ENCODE measurements around the gene TMCO1. TPM values are rescaled to one million over a fixed set of nuclear protein-coding genes. Genes with fewer than 3 reads are reported as not detected.
A peak's percentile ranks its signal among the peaks of the same experiment; 100 is the strongest.

The TMCO1 gene
- total and polyA plus RNA-seq, 12 donors: 33.4 to 280 (median 120) TPM

DNA sequence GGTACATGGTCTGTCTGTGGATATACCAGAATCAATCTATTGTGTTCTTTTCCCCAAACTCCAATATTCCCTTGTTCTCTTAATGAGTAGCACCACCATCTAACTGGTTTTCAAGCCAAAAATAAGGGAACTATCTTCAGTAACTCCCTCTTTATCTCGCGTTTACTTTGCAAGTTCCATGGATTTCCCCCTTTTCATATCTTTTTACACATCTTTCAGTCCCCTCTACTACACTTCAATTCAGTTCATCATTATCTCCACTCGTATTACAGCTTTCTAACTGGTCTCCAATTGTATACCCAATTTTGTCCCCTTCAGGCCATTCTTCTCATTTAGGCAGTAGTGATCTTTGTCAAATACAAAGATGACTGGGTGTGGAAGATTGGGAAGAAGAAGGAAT, 4.1 kb upstream of the TMCO1 start:
- Histone ChIP-seq H3K36me3 (replicated peaks in 1 of 2) (no peaks in the 10 kb centered on the region), H3K27ac (peak overlapping the region in 1 of 5 donors; percentile 33), H3K9me3 (replicated peaks in 1 of 3) (no peaks in the 10 kb centered on the region), H3K27me3 (no peaks in the 10 kb centered on the region), H3K4me1 (replicated peaks in 1 of 2) (peaks cover 12 to 18% of the 10 kb centered on the region in 2 donors), H3K4me3 (no peak overlapping the region)
- intact Hi-C loops (cut with DNase I): no loop called here
- DNase-seq: no peak
- TF ChIP-seq, protein P1, sequence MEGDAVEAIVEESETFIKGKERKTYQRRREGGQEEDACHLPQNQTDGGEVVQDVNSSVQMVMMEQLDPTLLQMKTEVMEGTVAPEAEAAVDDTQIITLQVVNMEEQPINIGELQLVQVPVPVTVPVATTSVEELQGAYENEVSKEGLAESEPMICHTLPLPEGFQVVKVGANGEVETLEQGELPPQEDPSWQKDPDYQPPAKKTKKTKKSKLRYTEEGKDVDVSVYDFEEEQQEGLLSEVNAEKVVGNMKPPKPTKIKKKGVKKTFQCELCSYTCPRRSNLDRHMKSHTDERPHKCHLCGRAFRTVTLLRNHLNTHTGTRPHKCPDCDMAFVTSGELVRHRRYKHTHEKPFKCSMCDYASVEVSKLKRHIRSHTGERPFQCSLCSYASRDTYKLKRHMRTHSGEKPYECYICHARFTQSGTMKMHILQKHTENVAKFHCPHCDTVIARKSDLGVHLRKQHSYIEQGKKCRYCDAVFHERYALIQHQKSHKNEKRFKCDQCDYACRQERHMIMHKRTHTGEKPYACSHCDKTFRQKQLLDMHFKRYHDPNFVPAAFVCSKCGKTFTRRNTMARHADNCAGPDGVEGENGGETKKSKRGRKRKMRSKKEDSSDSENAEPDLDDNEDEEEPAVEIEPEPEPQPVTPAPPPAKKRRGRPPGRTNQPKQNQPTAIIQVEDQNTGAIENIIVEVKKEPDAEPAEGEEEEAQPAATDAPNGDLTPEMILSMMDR (IDR thresholded peaks at IDR 0.05): no peak
- no peak for TF ChIP-seq POLR2A (IDR thresholded peaks at IDR 0.05)
- WGBS, 4 donors: 90 to 95% (median 92%) methylated on average over 3 of the region's 3 CpGs

DNA sequence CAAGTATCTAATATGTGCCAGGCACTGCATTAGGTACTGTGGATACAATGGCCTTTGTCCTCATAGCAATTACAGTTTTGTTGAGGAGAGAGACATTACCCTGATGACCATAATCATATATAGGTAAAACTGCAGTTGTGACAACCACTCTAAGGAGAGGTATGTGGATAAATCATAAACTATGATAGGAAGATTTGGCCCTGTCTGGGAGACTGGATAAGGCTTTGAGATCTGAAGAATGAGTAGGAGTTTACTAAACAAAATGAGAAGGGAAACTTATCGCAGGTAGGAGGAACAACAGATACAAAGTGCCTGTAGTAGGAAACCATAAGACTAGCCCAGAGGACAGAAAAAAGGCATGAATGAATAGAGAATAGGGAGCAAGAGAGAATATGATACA, 4.4 kb downstream of the TMCO1 start:
- 94 to 100% (median 97%) methylated on average over 1 of the region's 1 CpG for WGBS, 4 donors
- H3K9me3 ChIP-seq (replicated peaks in 1 of 3): no peaks in the 10 kb centered on the region
- intact Hi-C loops (cut with DNase I): loop anchor here in 1 of 2 donors (10.0 kb wide), 1 partner anchor 159 kb away; no protein-coding TSS in a partner anchor

DNA sequence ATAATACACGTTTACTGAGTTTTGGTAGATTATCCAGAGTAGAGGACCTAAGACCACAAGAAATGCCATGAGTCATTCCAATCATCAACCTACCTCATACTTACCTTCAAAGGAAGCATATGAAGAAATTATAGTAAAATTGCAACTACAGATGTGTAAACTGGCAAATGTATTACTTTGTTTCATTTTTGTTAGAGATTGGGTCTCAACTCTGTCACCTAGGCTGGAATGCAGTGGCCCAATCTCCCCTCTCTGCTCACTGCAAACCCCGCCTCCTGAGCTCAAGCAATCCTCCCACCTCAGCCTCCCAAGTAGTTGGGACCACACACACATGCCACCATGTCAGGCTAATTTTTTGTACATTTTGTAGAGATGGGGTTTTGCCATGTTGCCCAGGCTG, 5.2 kb downstream of the TMCO1 start:
- H3K9me3 ChIP-seq (replicated peaks in 1 of 3): no peaks in the 10 kb centered on the region
- no peak for DNase-seq
- H3K4me1 ChIP-seq (replicated peaks in 1 of 2): peaks cover 4 to 22% of the 10 kb centered on the region in 2 donors
- H3K4me3 ChIP-seq: no peak overlapping the region
- no peaks in the 10 kb centered on the region for H3K27me3 ChIP-seq
- intact Hi-C loops (cut with DNase I): loop anchor here in 1 of 2 donors (10.0 kb wide), 1 partner anchor 159 kb away; no protein-coding TSS in a partner anchor
- no peak for TF ChIP-seq POLR2A (IDR thresholded peaks at IDR 0.05)
- TF ChIP-seq, protein P1 (IDR thresholded peaks at IDR 0.05): no peak
- 74 to 84% (median 84%) methylated on average over 2 of the region's 2 CpGs for WGBS, 4 donors
- H3K27ac ChIP-seq: no peak overlapping the region
- peaks cover 0 to 37% of the 10 kb centered on the region in 2 donors for H3K36me3 ChIP-seq (replicated peaks in 1 of 2)

More for the DNA sequence above, 4.4 kb downstream of the TMCO1 start:
- Histone ChIP-seq H3K4me3 (no peak overlapping the region), H3K36me3 (replicated peaks in 1 of 2) (peaks cover 0 to 37% of the 10 kb centered on the region in 2 donors), H3K4me1 (replicated peaks in 1 of 2) (peaks cover 4 to 23% of the 10 kb centered on the region in 2 donors), H3K27ac (no peak overlapping the region), H3K27me3 (no peaks in the 10 kb centered on the region)
- TF ChIP-seq, protein P1 (IDR thresholded peaks at IDR 0.05): no peak
- TF ChIP-seq POLR2A (IDR thresholded peaks at IDR 0.05): no peak
- no peak for DNase-seq

DNA sequence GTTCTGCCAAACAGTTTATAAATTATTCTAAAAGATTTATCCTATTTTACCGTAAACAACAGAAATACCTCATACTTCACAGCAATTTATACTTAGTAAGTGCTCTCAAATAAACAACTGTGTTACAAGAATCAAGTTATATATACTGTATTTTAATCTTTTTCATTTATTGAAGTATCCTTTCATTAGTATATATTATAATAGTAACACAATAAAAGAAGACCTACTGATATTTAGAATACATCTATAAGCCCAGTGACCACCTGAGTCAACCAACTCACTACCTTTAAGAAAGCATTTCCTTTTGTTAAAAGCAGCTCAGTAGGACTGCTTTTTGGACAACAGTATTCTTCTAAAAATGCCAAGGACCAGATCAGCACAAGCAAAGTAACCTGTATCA, 5.9 kb downstream of the TMCO1 start:
- Histone ChIP-seq H3K27me3 (no peaks in the 10 kb centered on the region), H3K4me1 (replicated peaks in 1 of 2) (peaks cover 0 to 17% of the 10 kb centered on the region in 2 donors), H3K36me3 (replicated peaks in 1 of 2) (peaks cover 0 to 44% of the 10 kb centered on the region in 2 donors), H3K4me3 (no peak overlapping the region), H3K9me3 (replicated peaks in 1 of 3) (no peaks in the 10 kb centered on the region), H3K27ac (no peak overlapping the region)
- DNase-seq: no peak
- 93 to 99% (median 98%) methylated on average over 1 of the region's 1 CpG for WGBS, 4 donors
- TF ChIP-seq, protein P1 (IDR thresholded peaks at IDR 0.05): no peak
- no peak for TF ChIP-seq POLR2A (IDR thresholded peaks at IDR 0.05)
- intact Hi-C loops (cut with DNase I): loop anchor here in 1 of 2 donors (10.0 kb wide), 1 partner anchor 158 kb away; no protein-coding TSS in a partner anchor
